CD14-positive monocyte (primary cell): ENCODE data around the gene MSI2. TPM values are rescaled to one million over a fixed set of nuclear protein-coding genes. Genes with fewer than 3 reads are reported as not detected.

Experiments used
- DNase-seq, 3 donors: peaks; one replicate each; pipeline ENCODE4 v3.0.0-alpha.2; 2011 to 2022
- H2AFZ ChIP-seq: 2 replicates; pipeline ENCODE4 v1.6.0; 2012; ENCODE audit warnings: mild to moderate bottlenecking, low read depth, low read length, inconsistent platforms; ENCODE audit not compliant: insufficient read depth, poor library complexity, severe bottlenecking
- H3K27ac ChIP-seq, 2 donors: 1 replicate in 1 of 2; 2 replicates in 1 of 2; pipeline ENCODE4 v1.5.1; 2012 to 2013; ENCODE audit warnings: low read length in 2 of 2, control low read depth in 1 of 2, inconsistent platforms in 1 of 2, low read depth in 1 of 2, mild to moderate bottlenecking in 1 of 2
- H3K27me3 ChIP-seq, 2 donors: one replicate each; pipeline versions ENCODE4 v1.6.0 to v1.6.1; 2011 to 2013; ENCODE audit warnings: low read length in 2 of 2; ENCODE audit not compliant: control insufficient read depth in 2 of 2, insufficient read depth in 2 of 2
- H3K36me3 ChIP-seq, 2 donors: replicated peaks in 1 of 2; 1 replicate in 1 of 2; 2 replicates in 1 of 2; pipeline versions ENCODE4 v1.5.1 to v1.6.1; 2012 to 2013; ENCODE audit warnings: low read length in 2 of 2, control low read depth in 1 of 2, inconsistent platforms in 1 of 2, mild to moderate bottlenecking in 1 of 2; ENCODE audit not compliant: insufficient read depth in 2 of 2, control insufficient read depth in 1 of 2
- H3K4me1 ChIP-seq, 2 donors: 1 replicate in 1 of 2; 2 replicates in 1 of 2; pipeline versions ENCODE4 v1.5.1 to v1.6.1; 2012 to 2013; ENCODE audit warnings: low read length in 2 of 2, control low read depth in 1 of 2, inconsistent platforms in 1 of 2, mild to moderate bottlenecking in 1 of 2, moderate library complexity in 1 of 2; ENCODE audit not compliant: insufficient read depth in 2 of 2, control insufficient read depth in 1 of 2
- H3K4me2 ChIP-seq: replicated peaks from 2 replicates; pipeline ENCODE3; 2012; ENCODE audit warnings: low read length, moderate library complexity, mild to moderate bottlenecking; ENCODE audit not compliant: poor library complexity, severe bottlenecking; ENCODE audit errors: extremely low read depth
- H3K4me3 ChIP-seq, 3 experiments: fragments of 200-600 bp in 1 of 3; sonication (generic) in 1 of 3; replicated peaks in 1 of 3; 1 replicate in 2 of 3; 2 replicates in 1 of 3; pipeline ENCODE4 v1.5.1; 2011 to 2013; ENCODE audit warnings: low read length in 3 of 3, mild to moderate bottlenecking in 3 of 3, control low read depth in 2 of 3, low read depth in 2 of 3, inconsistent platforms in 1 of 3, moderate library complexity in 1 of 3
- H3K79me2 ChIP-seq: 2 replicates; pipeline ENCODE4 v1.6.0; 2012; ENCODE audit warnings: mild to moderate bottlenecking, control low read depth, inconsistent platforms, low read length, moderate library complexity; ENCODE audit not compliant: insufficient read depth
- H3K9ac ChIP-seq: 2 replicates; pipeline ENCODE4 v1.6.0; 2017; ENCODE audit warnings: low read length, mild to moderate bottlenecking; ENCODE audit not compliant: insufficient read depth, poor library complexity, severe bottlenecking
- H3K9me3 ChIP-seq, 2 donors: replicated peaks in 1 of 2; 1 replicate in 1 of 2; 2 replicates in 1 of 2; pipeline versions ENCODE4 v1.5.1 to v1.6.1; 2012 to 2013; ENCODE audit warnings: low read length in 2 of 2, control low read depth in 1 of 2; ENCODE audit not compliant: control insufficient read depth in 1 of 2, insufficient read depth in 1 of 2
- H4K20me1 ChIP-seq: 2 replicates; pipeline ENCODE4 v1.6.0; 2012; ENCODE audit warnings: mild to moderate bottlenecking, low read length, control low read depth, moderate library complexity; ENCODE audit not compliant: insufficient read depth
- H3K27ac Mint-ChIP-seq, 7 donors: one replicate each; pipeline ENCODE4 v1.8.0; 2020; ENCODE audit warnings: mild to moderate bottlenecking in 7 of 7, mixed read lengths in 7 of 7, moderate library complexity in 6 of 7, inconsistent platforms in 2 of 7
- H3K27me3 Mint-ChIP-seq, 3 donors: one replicate each; pipeline ENCODE4 v1.8.0; 2021 to 2022; ENCODE audit warnings: low read depth in 3 of 3, mild to moderate bottlenecking in 3 of 3, mixed read lengths in 3 of 3, moderate library complexity in 3 of 3, inconsistent platforms in 1 of 3
- H3K36me3 Mint-ChIP-seq, 2 donors: one replicate each; pipeline ENCODE4 v1.8.0; 2020; ENCODE audit warnings: mixed read lengths in 2 of 2, inconsistent platforms in 1 of 2, mild to moderate bottlenecking in 1 of 2
- H3K4me1 Mint-ChIP-seq: one replicate; pipeline ENCODE4 v1.8.0; 2020; ENCODE audit warnings: mild to moderate bottlenecking, mixed read lengths
- H3K4me3 Mint-ChIP-seq, 2 donors: one replicate each; pipeline ENCODE4 v1.8.0; 2020; ENCODE audit warnings: mild to moderate bottlenecking in 2 of 2, mixed read lengths in 2 of 2, moderate library complexity in 1 of 2
- H3K9me3 Mint-ChIP-seq, 7 donors: one replicate each; pipeline ENCODE4 v1.8.0; 2020 to 2022; ENCODE audit warnings: mixed read lengths in 7 of 7, mild to moderate bottlenecking in 6 of 7, moderate library complexity in 6 of 7, inconsistent platforms in 2 of 7
- CTCF ChIP-seq: fragments of 200-600 bp; IDR thresholded peaks from one replicate; pipeline ENCODE4 v1.8.0; 2022; ENCODE audit warnings: antibody characterized with exemption, mild to moderate bottlenecking
- WGBS: methylation state at CpG from one replicate; pipeline ENCODE4 v1.1.5; 2013; ENCODE audit warnings: missing lambda C conversion rate; ENCODE audit not compliant: insufficient coverage; 5-methylcytosine and 5-hydroxymethylcytosine counted together
- intact Hi-C, 2 donors: fragments of 100-400 bp; cut with micrococcal nuclease; formaldehyde crosslinking; loops; one replicate each; pipeline versions ENCODE4 v1.15.0 to v1.15.1; 2023
- polyA plus RNA-seq, 3 donors: library from polyadenylated mRNA; depleted of rRNA in 1 of 3; unstranded in 2 of 3; stranded (reverse) in 1 of 3; fragments of 300-500 nt in 2 of 3; fragments of >200 nt in 1 of 3; fragmentation: Illumina TruSeq in 2 of 3; gene quantifications; 1 replicate in 2 of 3; 2 replicates in 1 of 3; pipeline ENCODE4 v1.2.3, GENCODE V29; 2012 to 2021

MSI2 gene
- polyA plus RNA-seq, 3 donors: 0.20 to 6.6 (median 0.37) TPM

GRCh38 chr17:57352665-57353175 lies 96.4 kb downstream of the MSI2 start:
- Mint-ChIP-seq H3K4me1 (peaks cover 19% of the 10 kb centered on the region), H3K27ac (no peak overlapping the region), H3K9me3 (peaks cover 0 to under 1% (median 0%) of the 10 kb centered on the region in 7 donors), H3K27me3 (peaks cover 6 to 18% (median 6%) of the 10 kb centered on the region in 3 donors), H3K4me3 (no peak overlapping the region), H3K36me3 (peaks cover 8 to 20% of the 10 kb centered on the region in 2 donors)
- Histone ChIP-seq H3K4me2 (no peak overlapping the region), H4K20me1 (no peaks in the 10 kb centered on the region), H3K4me1 (peaks cover 4 to 10% of the 10 kb centered on the region in 2 donors), H3K36me3 (peaks cover 4 to 6% of the 10 kb centered on the region in 2 donors), H3K4me3 (no peak overlapping the region), H3K9ac (no peak overlapping the region), H3K27me3 (no peaks in the 10 kb centered on the region), H2AFZ (no peak overlapping the region), H3K9me3 (no peaks in the 10 kb centered on the region), H3K27ac (no peak overlapping the region), H3K79me2 (no peaks in the 10 kb centered on the region)
- DNase-seq: no peak
- intact Hi-C loops: no loop called here
- no peak for TF ChIP-seq CTCF
- 100% methylated on average over 1 of the region's 5 CpGs for WGBS

- Mint-ChIP-seq H3K36me3 (peaks cover 0 to 4% of the 10 kb centered on the region in 2 donors), H3K4me1 (peaks cover 23% of the 10 kb centered on the region), H3K27me3 (peaks cover 7 to 19% (median 8%) of the 10 kb centered on the region in 3 donors), H3K9me3 (no peaks in the 10 kb centered on the region), H3K4me3 (no peak overlapping the region), H3K27ac (no peak overlapping the region)
- Histone ChIP-seq H3K36me3 (no peaks in the 10 kb centered on the region), H3K4me3 (no peak overlapping the region), H3K4me2 (no peak overlapping the region), H4K20me1 (no peaks in the 10 kb centered on the region), H2AFZ (no peak overlapping the region), H3K27ac (no peak overlapping the region), H3K9me3 (no peaks in the 10 kb centered on the region), H3K27me3 (no peaks in the 10 kb centered on the region), H3K9ac (no peak overlapping the region), H3K4me1 (peaks cover 4 to 10% of the 10 kb centered on the region in 2 donors), H3K79me2 (no peaks in the 10 kb centered on the region)
- no peak for DNase-seq
- intact Hi-C loops: no loop called here
- TF ChIP-seq CTCF: no peak
- WGBS: 54% methylated on average over 2 of the region's 2 CpGs
These were observed 98.3 kb downstream of the MSI2 start for GRCh38 chr17:57354673-57355072.
